Astrocyte of the spinal cord (primary cell): ENCODE measurements around the gene MTURN.

Experiments used
- DNase-seq: peaks from one replicate; pipeline ENCODE4 v3.0.0; 2011; ENCODE audit warnings: low read depth, low spot score
- H3K4me3 ChIP-seq: 2 replicates; pipeline ENCODE4 v1.5.1; 2011; ENCODE audit warnings: low read depth, mild to moderate bottlenecking, low read length, moderate library complexity
- CTCF ChIP-seq: IDR thresholded peaks from 2 replicates; pipeline ENCODE4 v1.5.1; 2012; ENCODE audit warnings: low read depth, mild to moderate bottlenecking, low read length, inconsistent platforms
- in situ Hi-C: cut with HindIII; loops from 2 replicates; pipeline ENCODE4 v1.10.0; 2017; ENCODE audit warnings: low sequenced_read_pairs

Gene MTURN

GRCh38 chr7:30206491-30206890 is 71.7 kb downstream of the MTURN start:
- in situ Hi-C loops = no loop called here
- no peak overlapping the region for H3K4me3 ChIP-seq
- TF ChIP-seq CTCF = no peak
- peak; percentile 38 for DNase-seq

- no peak overlapping the region for H3K4me3 ChIP-seq
- no peak for DNase-seq
- no peak for TF ChIP-seq CTCF
- in situ Hi-C loops = no loop called here
Measured at GRCh38 chr7:30206942-30207341, 72.2 kb downstream of the MTURN start.

- in situ Hi-C loops = no loop called here
- no peak for TF ChIP-seq CTCF
- no peak for DNase-seq
- H3K4me3 ChIP-seq = no peak overlapping the region
Measured at GRCh38 chr7:30207376-30207775, 72.6 kb downstream of the MTURN start.

GRCh38 chr7:30209951-30210350 is 75.2 kb downstream of the MTURN start:
- no peak overlapping the region for H3K4me3 ChIP-seq
- in situ Hi-C loops = no loop called here
- no peak for TF ChIP-seq CTCF
- DNase-seq = no peak
